Smooth muscle cell (in vitro differentiated cells): ENCODE results near the gene CTNNA1. TPM values are rescaled to one million over a fixed set of nuclear protein-coding genes. Genes with fewer than 3 reads are reported as not detected.

Experiments used
- DNase-seq: peaks from one replicate; lab custom pipeline; 2025; ENCODE audit not compliant: unreplicated experiment; lab: John Stamatoyannopoulos, UW
- H2AFZ ChIP-seq: fragments of 200-600 bp; sonication (generic); 2 replicates; pipeline ENCODE4 v1.6.0; 2016; ENCODE audit warnings: antibody characterized with exemption, low read depth, mild to moderate bottlenecking
- H3F3A ChIP-seq: fragments of 200-600 bp; sonication (generic); 2 replicates; pipeline ENCODE4 v1.6.0; 2017; ENCODE audit warnings: antibody characterized with exemption, low read depth
- H3K27ac ChIP-seq: fragments of 200-600 bp; sonication (generic); 2 replicates; pipeline ENCODE4 v1.5.1; 2016; ENCODE audit warnings: low read depth, mild to moderate bottlenecking
- H3K27me3 ChIP-seq: fragments of 200-600 bp; sonication (generic); 2 replicates; pipeline ENCODE4 v1.6.1; 2016; ENCODE audit warnings: low read depth, mild to moderate bottlenecking
- H3K36me3 ChIP-seq: fragments of 200-600 bp; sonication (generic); 2 replicates; pipeline ENCODE4 v1.5.1; 2016; ENCODE audit warnings: low read depth
- H3K4me1 ChIP-seq: fragments of 200-600 bp; sonication (generic); 2 replicates; pipeline ENCODE4 v1.5.1; 2016; ENCODE audit warnings: low read depth
- H3K4me2 ChIP-seq: fragments of 200-600 bp; sonication (generic); 2 replicates; pipeline ENCODE4 v1.6.0; 2016; ENCODE audit warnings: mild to moderate bottlenecking
- H3K4me3 ChIP-seq: fragments of 200-600 bp; sonication (generic); 2 replicates; pipeline ENCODE4 v1.5.1; 2016; ENCODE audit warnings: mild to moderate bottlenecking
- H3K79me2 ChIP-seq: fragments of 200-600 bp; sonication (generic); 2 replicates; pipeline ENCODE4 v1.6.0; 2016; ENCODE audit warnings: low read depth, mild to moderate bottlenecking
- H3K9ac ChIP-seq: fragments of 200-600 bp; sonication (generic); 2 replicates; pipeline ENCODE4 v1.6.0; 2016; ENCODE audit warnings: low read depth
- H3K9me3 ChIP-seq: fragments of 200-600 bp; sonication (generic); replicated peaks from 2 replicates; pipeline ENCODE4 v1.5.1; 2016; ENCODE audit warnings: low read depth
- H4K20me1 ChIP-seq: fragments of 200-600 bp; sonication (generic); 2 replicates; pipeline ENCODE4 v1.6.0; 2016; ENCODE audit warnings: low read depth
- WGBS: methylation state at CpG from one replicate; pipeline ENCODE4 v1.1.7; 2016; ENCODE audit warnings: low lambda C conversion rate; 5-methylcytosine and 5-hydroxymethylcytosine counted together
- polyA plus RNA-seq: library from polyadenylated mRNA; unstranded; fragments of >200 nt; fragmentation: Nextera tagmentation; extraction: Ambion mirVana; gene quantifications from 2 replicates; pipeline ENCODE4 v1.2.1, GENCODE V29; 2016
- total RNA-seq: library from RNA; depleted of rRNA; stranded (reverse); fragments of >200 nt; gene quantifications from 2 replicates; pipeline ENCODE4 v1.2.3, GENCODE V29; 2014
- TF ChIP-seq, protein P1 (sequence below): fragments of 200-600 bp; sonication (generic); IDR thresholded peaks from 2 replicates; pipeline ENCODE4 v1.5.1; 2017; ENCODE audit warnings: borderline replicate concordance, mild to moderate bottlenecking, antibody characterized with exemption; ENCODE audit not compliant: insufficient read depth, poor library complexity, severe bottlenecking

Gene CTNNA1
- total and polyA plus RNA-seq, 2 experiments from 2014 or later = 149 to 251 TPM

DNA sequence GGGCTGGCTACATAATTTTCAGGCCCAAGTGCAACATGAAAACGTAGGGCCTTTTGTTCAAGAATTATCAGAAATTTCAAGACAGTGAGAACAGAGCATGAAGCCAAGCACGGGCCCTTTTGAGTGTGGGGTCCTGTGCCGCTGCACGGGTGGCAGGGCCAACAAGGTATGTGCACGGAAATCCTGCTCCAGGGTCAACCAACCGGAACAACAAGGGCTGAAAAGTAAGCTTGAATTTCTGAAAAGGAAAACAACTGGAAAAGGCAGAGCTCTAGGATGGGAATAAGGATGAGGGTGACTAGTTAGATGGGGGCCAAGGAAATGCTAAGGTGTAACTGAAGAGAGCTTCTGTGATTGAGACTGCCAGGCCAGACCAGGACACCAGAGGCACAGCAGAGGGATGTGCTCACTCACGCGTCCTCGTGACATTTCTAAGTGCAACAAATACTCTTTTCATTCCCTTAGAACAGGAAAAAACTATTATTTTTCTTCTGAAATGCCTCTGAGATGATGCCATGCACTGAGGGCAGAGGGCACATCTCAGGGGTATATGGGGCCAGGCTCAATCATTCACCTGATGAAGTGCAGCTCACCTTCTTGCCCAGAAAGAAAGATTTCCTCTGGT, 202.6 kb downstream of the CTNNA1 start:
- Histone ChIP-seq H3K4me3 (no peak overlapping the region), H3K9ac (no peak overlapping the region), H2AFZ (no peak overlapping the region), H3K9me3 (no peaks in the 10 kb centered on the region), H3K4me1 (peaks cover 33% of the 10 kb centered on the region), H3K27me3 (no peaks in the 10 kb centered on the region), H3K79me2 (no peaks in the 10 kb centered on the region), H3K4me2 (no peak overlapping the region), H3F3A (no peaks in the 10 kb centered on the region), H3K27ac (no peak overlapping the region), H3K36me3 (no peaks in the 10 kb centered on the region), H4K20me1 (peaks cover 4% of the 10 kb centered on the region)
- WGBS = 87% methylated on average over 9 of the region's 9 CpGs
- TF ChIP-seq, protein P1, sequence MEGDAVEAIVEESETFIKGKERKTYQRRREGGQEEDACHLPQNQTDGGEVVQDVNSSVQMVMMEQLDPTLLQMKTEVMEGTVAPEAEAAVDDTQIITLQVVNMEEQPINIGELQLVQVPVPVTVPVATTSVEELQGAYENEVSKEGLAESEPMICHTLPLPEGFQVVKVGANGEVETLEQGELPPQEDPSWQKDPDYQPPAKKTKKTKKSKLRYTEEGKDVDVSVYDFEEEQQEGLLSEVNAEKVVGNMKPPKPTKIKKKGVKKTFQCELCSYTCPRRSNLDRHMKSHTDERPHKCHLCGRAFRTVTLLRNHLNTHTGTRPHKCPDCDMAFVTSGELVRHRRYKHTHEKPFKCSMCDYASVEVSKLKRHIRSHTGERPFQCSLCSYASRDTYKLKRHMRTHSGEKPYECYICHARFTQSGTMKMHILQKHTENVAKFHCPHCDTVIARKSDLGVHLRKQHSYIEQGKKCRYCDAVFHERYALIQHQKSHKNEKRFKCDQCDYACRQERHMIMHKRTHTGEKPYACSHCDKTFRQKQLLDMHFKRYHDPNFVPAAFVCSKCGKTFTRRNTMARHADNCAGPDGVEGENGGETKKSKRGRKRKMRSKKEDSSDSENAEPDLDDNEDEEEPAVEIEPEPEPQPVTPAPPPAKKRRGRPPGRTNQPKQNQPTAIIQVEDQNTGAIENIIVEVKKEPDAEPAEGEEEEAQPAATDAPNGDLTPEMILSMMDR = no peak
- no peak for DNase-seq

DNA sequence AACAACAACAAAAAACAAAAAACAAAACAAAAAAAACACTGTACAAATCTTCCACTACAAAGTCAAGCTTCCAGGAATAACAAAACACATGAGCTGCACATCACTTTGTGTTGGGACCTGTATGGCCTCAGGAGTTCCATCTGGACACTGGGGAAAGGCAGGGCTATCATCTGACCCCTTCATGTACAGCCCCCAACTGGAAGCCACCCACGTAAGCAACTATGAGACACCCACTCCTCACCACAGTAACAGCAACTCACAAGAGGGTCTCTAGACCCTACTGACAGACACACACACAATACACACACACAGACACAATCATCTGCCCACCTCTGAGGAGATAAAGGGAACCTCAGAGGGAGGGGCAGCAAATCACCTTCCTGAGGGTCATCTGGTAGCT, 203.6 kb downstream of the CTNNA1 start:
- H3F3A ChIP-seq = no peaks in the 10 kb centered on the region
- H3K4me3 ChIP-seq = no peak overlapping the region
- TF ChIP-seq, protein P1 = no peak
- no peak overlapping the region for H3K27ac ChIP-seq
- no peaks in the 10 kb centered on the region for H3K9me3 ChIP-seq
- no peak overlapping the region for H3K9ac ChIP-seq
- no peak for DNase-seq
- H3K4me2 ChIP-seq = no peak overlapping the region
- peaks cover 40% of the 10 kb centered on the region for H3K4me1 ChIP-seq
- no peaks in the 10 kb centered on the region for H3K27me3 ChIP-seq
- peaks cover 4% of the 10 kb centered on the region for H4K20me1 ChIP-seq
- no peaks in the 10 kb centered on the region for H3K36me3 ChIP-seq
- no peaks in the 10 kb centered on the region for H3K79me2 ChIP-seq
- H2AFZ ChIP-seq = no peak overlapping the region
- 100% methylated on average over 1 of the region's 1 CpG for WGBS

DNA sequence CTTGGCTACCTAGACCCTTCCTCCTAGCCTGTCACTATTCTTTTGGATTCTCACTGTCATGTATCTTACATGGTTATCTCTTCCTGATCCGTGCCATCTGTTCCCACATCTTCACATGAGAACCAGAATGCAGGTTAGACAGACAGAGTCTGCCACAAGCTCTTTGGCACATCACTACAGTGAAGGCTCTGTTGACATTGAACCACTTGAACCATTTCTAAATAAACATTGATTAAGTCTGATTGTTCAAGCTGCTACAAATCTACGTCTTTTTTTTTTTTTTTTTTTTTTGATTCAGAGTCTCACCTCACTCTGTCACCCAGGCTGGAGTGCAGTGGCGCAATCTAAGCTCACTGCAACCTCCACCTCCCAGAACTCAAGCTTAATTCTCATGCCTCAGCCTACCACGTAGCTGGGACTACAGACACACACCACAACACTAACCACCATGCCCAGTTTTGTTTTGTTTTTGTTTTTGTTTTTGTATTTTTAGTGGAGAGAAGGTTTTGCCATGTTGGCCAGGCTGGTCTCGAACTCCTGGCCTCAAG, 207.0 kb downstream of the CTNNA1 start:
- Histone ChIP-seq H3K36me3 (no peaks in the 10 kb centered on the region), H3K4me3 (no peak overlapping the region), H2AFZ (no peak overlapping the region), H3K4me1 (peaks cover 49% of the 10 kb centered on the region), H3K4me2 (no peak overlapping the region), H3K79me2 (no peaks in the 10 kb centered on the region), H3K27ac (no peak overlapping the region), H3K9me3 (no peaks in the 10 kb centered on the region), H3K27me3 (no peaks in the 10 kb centered on the region), H4K20me1 (no peaks in the 10 kb centered on the region), H3F3A (peaks cover 5% of the 10 kb centered on the region), H3K9ac (no peak overlapping the region)
- TF ChIP-seq, protein P1 = no peak
- 96% methylated on average over 5 of the region's 5 CpGs for WGBS
- DNase-seq = no peak

DNA sequence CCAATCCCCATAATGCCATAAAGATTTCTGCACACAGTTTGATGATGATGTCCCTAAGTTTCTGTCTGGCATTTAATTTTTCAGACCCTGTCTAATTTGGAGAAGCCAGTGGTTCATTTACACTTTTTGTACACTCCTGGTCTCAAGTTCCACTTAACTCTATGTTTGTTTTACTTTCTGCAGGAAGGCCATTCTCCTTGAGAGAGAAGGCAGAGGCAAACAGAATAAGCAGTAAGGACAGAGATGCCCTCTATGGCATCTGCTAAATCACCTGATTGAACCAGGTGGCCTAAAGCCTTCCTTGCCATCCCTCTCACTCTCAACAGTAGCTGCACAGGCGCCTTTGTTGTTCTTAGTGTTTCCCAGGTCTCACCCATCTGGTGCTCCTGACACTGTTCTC, 208.0 kb downstream of the CTNNA1 start:
- Histone ChIP-seq H4K20me1 (no peaks in the 10 kb centered on the region), H3K4me1 (peaks cover 44% of the 10 kb centered on the region), H3K4me2 (no peak overlapping the region), H3K27ac (no peak overlapping the region), H3K27me3 (no peaks in the 10 kb centered on the region), H3K79me2 (no peaks in the 10 kb centered on the region), H3K4me3 (no peak overlapping the region), H3K9ac (no peak overlapping the region), H3F3A (peaks cover 5% of the 10 kb centered on the region), H3K9me3 (no peaks in the 10 kb centered on the region), H3K36me3 (no peaks in the 10 kb centered on the region), H2AFZ (no peak overlapping the region)
- no peak for DNase-seq
- TF ChIP-seq, protein P1 = no peak
- 95% methylated on average over 1 of the region's 1 CpG for WGBS
